ENCODE results near the gene CHST11. TPM values are rescaled to one million over a fixed set of nuclear protein-coding genes. Genes with fewer than 3 reads are reported as not detected.

CHST11 gene
- total and polyA plus RNA-seq, 7 experiments from 2014 or later, result 23.4 to 74.3 (median 32.0) TPM

GRCh38 chr12:104662203-104662602 is 205.5 kb downstream of the CHST11 start:
- Histone ChIP-seq H3K27me3 (ENCODE audit: control insufficient read depth in 2 of 2, insufficient read depth in 2 of 2, low read length in 2 of 2) (no peaks in the 10 kb centered on the region), H3K36me3 (ENCODE audit: control insufficient read depth in 2 of 3, insufficient read depth in 3 of 3, low read length in 3 of 3) (no peaks in the 10 kb centered on the region), H3K27ac (ENCODE audit: low read depth, low read length) (no peak overlapping the region), H3K9me3 (ENCODE audit: control insufficient read depth in 2 of 3, low read length in 3 of 3) (no peaks in the 10 kb centered on the region), H3K4me1 (ENCODE audit: control insufficient read depth in 2 of 2, insufficient read depth in 2 of 2, low read length in 2 of 2) (peaks cover 0 to 5% of the 10 kb centered on the region in 2 donors), H3K4me3 (ENCODE audit: low read length) (no peak overlapping the region)
- no peak overlapping the region for H3K4me3 Mint-ChIP-seq
- H3K27me3 Mint-ChIP-seq, result no peaks in the 10 kb centered on the region
- POLR2A ChIA-PET, result no interaction called here
- no peaks in the 10 kb centered on the region for H3K9me3 Mint-ChIP-seq
- H3K4me1 Mint-ChIP-seq, result peaks cover 3 to 26% (median 11%) of the 10 kb centered on the region in 7 donors
- ATAC-seq (no peak), DNase-seq (no peak)
- intact Hi-C loops (cut with micrococcal nuclease), result no loop called here
- peaks cover 0 to 12% (median 4%) of the 10 kb centered on the region in 5 donors for H3K36me3 Mint-ChIP-seq
- H3K27ac Mint-ChIP-seq, result no peak overlapping the region
- CTCF ChIA-PET, result no interaction called here

DNA sequence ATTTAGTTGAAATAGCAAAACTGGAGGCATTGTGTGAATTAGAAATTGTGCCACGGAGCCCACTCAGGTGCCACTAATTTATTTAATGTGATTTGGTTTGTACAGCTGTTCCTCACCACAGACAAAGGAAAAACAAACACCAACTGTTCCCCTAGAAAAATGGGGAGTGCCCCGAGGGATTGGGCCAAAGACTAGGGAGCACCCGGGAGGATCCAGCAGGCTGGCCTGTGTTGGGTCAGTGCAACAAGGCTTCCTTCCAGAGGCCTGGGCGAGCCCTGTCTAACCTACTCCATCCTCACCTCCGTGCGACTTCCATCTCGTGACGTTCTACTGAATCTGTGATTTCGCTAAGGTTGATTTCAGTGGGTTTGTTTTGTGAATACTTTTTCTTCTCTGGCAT is 206.2 kb downstream of the CHST11 start:
- H3K36me3 ChIP-seq (ENCODE audit: control insufficient read depth in 2 of 3, insufficient read depth in 3 of 3, low read length in 3 of 3), result no peaks in the 10 kb centered on the region
- POLR2A ChIA-PET, result interaction anchor here (0.6 kb wide), 1 partner anchor 414 kb away, joined by 3 read pairs; no protein-coding TSS in a partner anchor
- Mint-ChIP-seq H3K4me3 (no peak overlapping the region), H3K4me1 (peaks cover 4 to 26% (median 11%) of the 10 kb centered on the region in 7 donors), H3K36me3 (peaks cover 0 to 12% (median 4%) of the 10 kb centered on the region in 5 donors), H3K9me3 (no peaks in the 10 kb centered on the region), H3K27me3 (no peaks in the 10 kb centered on the region), H3K27ac (no peak overlapping the region)
- no peak overlapping the region for H3K27ac ChIP-seq (ENCODE audit: low read depth, low read length)
- ATAC-seq (no peak), DNase-seq (no peak)
- peaks cover 0 to 5% of the 10 kb centered on the region in 2 donors for H3K4me1 ChIP-seq (ENCODE audit: control insufficient read depth in 2 of 2, insufficient read depth in 2 of 2, low read length in 2 of 2)
- H3K9me3 ChIP-seq (ENCODE audit: control insufficient read depth in 2 of 3, low read length in 3 of 3), result no peaks in the 10 kb centered on the region
- no peaks in the 10 kb centered on the region for H3K27me3 ChIP-seq (ENCODE audit: control insufficient read depth in 2 of 2, insufficient read depth in 2 of 2, low read length in 2 of 2)
- intact Hi-C loops (cut with micrococcal nuclease), result no loop called here
- H3K4me3 ChIP-seq (ENCODE audit: low read length), result no peak overlapping the region
- CTCF ChIA-PET, result no interaction called here

GRCh38 chr12:104664351-104664750 is 207.6 kb downstream of the CHST11 start:
- peaks cover 0 to 12% (median 4%) of the 10 kb centered on the region in 5 donors for H3K36me3 Mint-ChIP-seq
- ATAC-seq (no peak), DNase-seq (no peak)
- H3K4me3 Mint-ChIP-seq, result no peak overlapping the region
- H3K36me3 ChIP-seq (ENCODE audit: control insufficient read depth in 2 of 3, insufficient read depth in 3 of 3, low read length in 3 of 3), result no peaks in the 10 kb centered on the region
- intact Hi-C loops (cut with micrococcal nuclease), result no loop called here
- ChIA-PET POLR2A (no interaction called here), CTCF (no interaction called here)
- H3K9me3 Mint-ChIP-seq, result no peaks in the 10 kb centered on the region
- no peak overlapping the region for H3K27ac ChIP-seq (ENCODE audit: low read depth, low read length)
- H3K4me1 Mint-ChIP-seq, result peaks cover 5 to 30% (median 19%) of the 10 kb centered on the region in 7 donors
- H3K27ac Mint-ChIP-seq, result no peak overlapping the region
- peaks cover 1 to 8% of the 10 kb centered on the region in 2 donors for H3K4me1 ChIP-seq (ENCODE audit: control insufficient read depth in 2 of 2, insufficient read depth in 2 of 2, low read length in 2 of 2)
- no peaks in the 10 kb centered on the region for H3K27me3 ChIP-seq (ENCODE audit: control insufficient read depth in 2 of 2, insufficient read depth in 2 of 2, low read length in 2 of 2)
- H3K9me3 ChIP-seq (ENCODE audit: control insufficient read depth in 2 of 3, low read length in 3 of 3), result no peaks in the 10 kb centered on the region
- H3K4me3 ChIP-seq (ENCODE audit: low read length), result no peak overlapping the region
- H3K27me3 Mint-ChIP-seq, result no peaks in the 10 kb centered on the region

- Histone ChIP-seq H3K27ac (ENCODE audit: low read depth, low read length) (no peak overlapping the region), H3K9me3 (ENCODE audit: control insufficient read depth in 2 of 3, low read length in 3 of 3) (no peaks in the 10 kb centered on the region), H3K4me3 (ENCODE audit: low read length) (no peak overlapping the region), H3K36me3 (ENCODE audit: control insufficient read depth in 2 of 3, insufficient read depth in 3 of 3, low read length in 3 of 3) (no peaks in the 10 kb centered on the region), H3K27me3 (ENCODE audit: control insufficient read depth in 2 of 2, insufficient read depth in 2 of 2, low read length in 2 of 2) (no peaks in the 10 kb centered on the region), H3K4me1 (ENCODE audit: control insufficient read depth in 2 of 2, insufficient read depth in 2 of 2, low read length in 2 of 2) (peaks cover 11 to 17% of the 10 kb centered on the region in 2 donors)
- DNase-seq, result no peak
- H3K4me3 Mint-ChIP-seq, result no peak overlapping the region
- peaks cover 0 to 12% (median 4%) of the 10 kb centered on the region in 5 donors for H3K36me3 Mint-ChIP-seq
- POLR2A ChIA-PET, result no interaction called here
- no peak for ATAC-seq
- no peaks in the 10 kb centered on the region for H3K27me3 Mint-ChIP-seq
- intact Hi-C loops (cut with micrococcal nuclease), result loop anchor here in 1 of 2 donors (5.0 kb wide), 1 partner anchor 283 kb away; no protein-coding TSS in a partner anchor
- peak overlapping the region in 2 of 9 donors; percentile 11 to 21 for H3K27ac Mint-ChIP-seq
- CTCF ChIA-PET, result no interaction called here
- H3K9me3 Mint-ChIP-seq, result no peaks in the 10 kb centered on the region
- peaks cover 14 to 39% (median 28%) of the 10 kb centered on the region in 7 donors for H3K4me1 Mint-ChIP-seq
These were observed 208.5 kb downstream of the CHST11 start for GRCh38 chr12:104665296-104665695.

DNA sequence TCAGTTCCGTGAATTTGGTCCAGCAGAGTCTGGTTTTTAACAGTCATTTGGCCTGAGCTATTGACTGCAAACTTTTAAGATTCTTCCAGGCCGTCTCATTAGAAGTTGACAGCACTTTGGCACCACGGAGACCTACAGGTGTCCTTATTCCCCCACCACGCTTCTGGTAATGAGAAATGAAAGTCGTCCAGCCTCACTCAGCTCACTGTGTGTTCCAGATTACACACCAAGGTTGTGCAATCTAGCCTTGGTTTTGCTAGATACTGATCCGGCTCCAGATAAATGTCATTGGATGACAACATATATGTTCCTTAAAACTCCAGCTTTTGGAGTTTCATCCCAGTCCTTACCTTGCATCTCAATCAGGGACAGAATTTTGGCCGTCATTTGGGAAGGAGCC is 210.4 kb downstream of the CHST11 start:
- H3K4me1 Mint-ChIP-seq, result peaks cover 32 to 55% (median 43%) of the 10 kb centered on the region in 7 donors
- DNase-seq, result no peak
- Histone ChIP-seq H3K36me3 (ENCODE audit: control insufficient read depth in 2 of 3, insufficient read depth in 3 of 3, low read length in 3 of 3) (no peaks in the 10 kb centered on the region), H3K9me3 (ENCODE audit: control insufficient read depth in 2 of 3, low read length in 3 of 3) (no peaks in the 10 kb centered on the region), H3K4me1 (ENCODE audit: control insufficient read depth in 2 of 2, insufficient read depth in 2 of 2, low read length in 2 of 2) (peaks cover 25 to 30% of the 10 kb centered on the region in 2 donors), H3K4me3 (ENCODE audit: low read length) (no peak overlapping the region), H3K27me3 (ENCODE audit: control insufficient read depth in 2 of 2, insufficient read depth in 2 of 2, low read length in 2 of 2) (no peaks in the 10 kb centered on the region), H3K27ac (ENCODE audit: low read depth, low read length) (no peak overlapping the region)
- ChIA-PET CTCF (interaction anchor here (0.7 kb wide), 1 partner anchor 24 kb away, joined by 3 read pairs; no protein-coding TSS in a partner anchor), POLR2A (no interaction called here)
- peaks cover 0 to 12% (median 4%) of the 10 kb centered on the region in 5 donors for H3K36me3 Mint-ChIP-seq
- no peak overlapping the region for H3K4me3 Mint-ChIP-seq
- H3K9me3 Mint-ChIP-seq, result peaks cover 0 to 1% (median 0%) of the 10 kb centered on the region in 11 donors
- no peaks in the 10 kb centered on the region for H3K27me3 Mint-ChIP-seq
- H3K27ac Mint-ChIP-seq, result no peak overlapping the region
- intact Hi-C loops (cut with micrococcal nuclease), result loop anchor here in 1 of 2 donors (5.0 kb wide), 1 partner anchor 285 kb away; no protein-coding TSS in a partner anchor
- no peak for ATAC-seq

GRCh38 chr12:104668274-104668718 is 211.5 kb downstream of the CHST11 start:
- Histone ChIP-seq H3K4me1 (ENCODE audit: control insufficient read depth in 2 of 2, insufficient read depth in 2 of 2, low read length in 2 of 2) (peaks cover 25 to 36% of the 10 kb centered on the region in 2 donors), H3K27ac (ENCODE audit: low read depth, low read length) (no peak overlapping the region), H3K9me3 (ENCODE audit: control insufficient read depth in 2 of 3, low read length in 3 of 3) (no peaks in the 10 kb centered on the region), H3K27me3 (ENCODE audit: control insufficient read depth in 2 of 2, insufficient read depth in 2 of 2, low read length in 2 of 2) (no peaks in the 10 kb centered on the region), H3K36me3 (ENCODE audit: control insufficient read depth in 2 of 3, insufficient read depth in 3 of 3, low read length in 3 of 3) (no peaks in the 10 kb centered on the region), H3K4me3 (ENCODE audit: low read length) (no peak overlapping the region)
- Mint-ChIP-seq H3K9me3 (peaks cover 0 to 1% (median 0%) of the 10 kb centered on the region in 11 donors), H3K27me3 (no peaks in the 10 kb centered on the region), H3K4me1 (peaks cover 36 to 64% (median 47%) of the 10 kb centered on the region in 7 donors), H3K36me3 (peaks cover 0 to 11% (median 4%) of the 10 kb centered on the region in 5 donors), H3K4me3 (peak overlapping the region in 1 of 10 donors; percentile 5), H3K27ac (peak overlapping the region in 2 of 9 donors; percentile 45 to 62)
- ATAC-seq (no peak), DNase-seq (no peak)
- CTCF ChIA-PET, result interaction anchor here (1.2 to 1.7 kb wide), 2 partner anchors 13 to 286 kb away, joined by 4 to 6 read pairs; no protein-coding TSS in a partner anchor
- intact Hi-C loops (cut with micrococcal nuclease), result loop anchor here in 1 of 2 donors (5.0 kb wide), 1 partner anchor 286 kb away; no protein-coding TSS in a partner anchor
- POLR2A ChIA-PET, result no interaction called here
